ENCODE data around the gene KATNB1.
"Not testable (repeated sequence)": the region's sequence is repeated elsewhere in the genome, so short reads cannot be mapped to it uniquely, and the experiment has no call there.

Gene KATNB1

DNA sequence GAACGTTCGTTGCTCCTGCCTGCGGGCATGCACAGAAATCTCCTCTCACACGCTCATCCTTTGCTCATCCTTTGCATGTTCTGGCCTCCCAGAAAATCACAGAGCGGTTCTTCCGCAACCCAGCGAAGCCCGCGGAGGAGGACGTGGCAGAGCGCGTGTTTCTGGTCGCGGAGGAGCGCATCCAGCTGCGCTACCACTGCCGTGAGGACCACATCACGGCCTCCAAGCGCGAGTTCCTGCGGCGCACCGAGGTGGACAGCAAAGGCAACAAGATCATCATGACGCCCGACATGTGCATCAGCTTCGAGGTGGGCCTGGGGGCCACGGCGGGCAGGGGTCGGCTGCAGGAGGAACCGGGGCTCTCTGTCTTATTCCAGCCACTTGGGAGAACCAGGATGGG lies 9.6 kb upstream of the KATNB1 start:
- no peak for DNase-seq (ENCODE audit: low read depth, low spot score)

GRCh38 chr16:57726433-57726947 lies 9.1 kb upstream of the KATNB1 start:
- no peak for DNase-seq (ENCODE audit: low read depth, low spot score)

DNA sequence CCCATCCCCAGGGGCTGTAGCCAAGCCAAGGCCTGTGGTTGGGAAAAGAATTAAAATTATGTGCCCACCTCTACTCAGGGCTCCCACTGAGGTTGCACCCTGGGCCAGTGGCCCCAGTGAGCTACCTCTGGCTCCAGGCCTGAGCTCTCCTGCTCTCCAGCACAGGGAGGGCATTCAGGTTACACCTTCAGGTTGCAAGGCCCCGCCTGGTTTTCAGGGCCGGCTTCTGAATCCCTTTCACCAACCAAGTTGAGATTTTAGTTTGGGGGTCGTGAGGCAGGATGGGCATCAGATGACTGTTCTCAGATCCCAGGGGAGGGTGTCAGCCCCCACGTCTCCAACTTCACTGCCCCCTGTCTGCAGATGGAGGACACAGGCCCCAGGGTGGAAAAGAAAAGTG lies 8.0 kb upstream of the KATNB1 start:
- no peak for DNase-seq (ENCODE audit: low read depth, low spot score)

DNA sequence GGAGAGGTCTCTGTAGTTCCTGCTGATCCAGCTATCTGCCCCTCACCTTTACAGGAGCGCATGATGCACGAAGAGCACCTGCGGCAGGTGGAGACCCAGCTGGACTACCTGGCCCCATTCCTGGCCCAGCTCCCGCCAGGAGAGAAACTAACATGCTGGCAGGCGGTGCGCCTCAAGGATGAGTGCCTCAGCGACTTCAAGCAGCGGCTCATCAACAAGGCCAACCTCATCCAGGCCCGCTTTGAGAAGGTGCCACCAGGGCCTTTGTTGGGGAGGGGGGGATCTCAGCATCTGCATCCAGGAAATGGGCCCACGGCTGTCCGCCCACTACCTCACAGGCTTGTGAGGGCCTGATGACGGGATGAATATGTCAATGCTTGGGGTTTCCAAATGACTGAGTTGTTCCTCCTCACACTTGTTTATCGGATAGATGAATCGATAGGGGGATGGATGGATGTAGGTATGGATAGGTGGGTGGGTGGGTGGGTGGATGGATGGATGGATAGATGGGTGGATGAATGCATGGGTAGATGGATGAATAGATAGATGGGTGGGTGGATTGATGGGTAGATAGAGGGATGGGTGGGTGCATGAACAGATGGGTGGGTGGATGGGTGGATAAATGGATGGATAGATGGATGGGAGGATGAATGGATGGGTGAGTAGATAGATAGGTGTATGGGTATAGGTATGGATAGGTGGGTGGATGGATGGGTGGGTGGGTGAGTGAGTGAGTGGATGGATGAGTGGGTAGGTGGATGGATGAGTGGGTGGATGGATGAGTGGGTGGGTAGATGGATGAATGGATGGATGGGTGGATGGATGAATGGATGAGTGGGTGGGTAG lies 7.0 kb upstream of the KATNB1 start:
- DNase-seq (ENCODE audit: low read depth, low spot score) = no peak

GRCh38 chr16:57729182-57729484 lies 6.4 kb upstream of the KATNB1 start:
- no peak for DNase-seq (ENCODE audit: low read depth, low spot score)

DNA sequence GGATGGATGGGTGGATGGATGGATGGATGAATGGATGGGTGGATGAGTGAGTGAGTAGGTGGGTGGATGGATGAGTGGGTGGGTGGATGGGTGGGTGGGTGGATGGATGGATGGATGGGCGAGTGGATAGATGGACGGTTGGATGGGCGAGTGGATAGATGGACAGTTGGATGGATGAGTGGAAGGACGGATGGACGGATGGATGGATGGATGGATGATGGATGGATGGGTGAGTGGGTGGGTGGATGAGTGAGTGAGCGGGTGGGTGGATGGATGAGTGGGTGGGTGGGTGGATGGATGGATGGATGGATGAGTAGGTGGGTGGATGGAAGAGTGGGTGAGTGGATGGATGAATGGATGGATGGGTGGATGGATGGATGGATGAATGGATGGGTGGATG lies 5.7 kb upstream of the KATNB1 start:
- DNase-seq (ENCODE audit: low read depth, low spot score) = not testable (repeated sequence)

DNA sequence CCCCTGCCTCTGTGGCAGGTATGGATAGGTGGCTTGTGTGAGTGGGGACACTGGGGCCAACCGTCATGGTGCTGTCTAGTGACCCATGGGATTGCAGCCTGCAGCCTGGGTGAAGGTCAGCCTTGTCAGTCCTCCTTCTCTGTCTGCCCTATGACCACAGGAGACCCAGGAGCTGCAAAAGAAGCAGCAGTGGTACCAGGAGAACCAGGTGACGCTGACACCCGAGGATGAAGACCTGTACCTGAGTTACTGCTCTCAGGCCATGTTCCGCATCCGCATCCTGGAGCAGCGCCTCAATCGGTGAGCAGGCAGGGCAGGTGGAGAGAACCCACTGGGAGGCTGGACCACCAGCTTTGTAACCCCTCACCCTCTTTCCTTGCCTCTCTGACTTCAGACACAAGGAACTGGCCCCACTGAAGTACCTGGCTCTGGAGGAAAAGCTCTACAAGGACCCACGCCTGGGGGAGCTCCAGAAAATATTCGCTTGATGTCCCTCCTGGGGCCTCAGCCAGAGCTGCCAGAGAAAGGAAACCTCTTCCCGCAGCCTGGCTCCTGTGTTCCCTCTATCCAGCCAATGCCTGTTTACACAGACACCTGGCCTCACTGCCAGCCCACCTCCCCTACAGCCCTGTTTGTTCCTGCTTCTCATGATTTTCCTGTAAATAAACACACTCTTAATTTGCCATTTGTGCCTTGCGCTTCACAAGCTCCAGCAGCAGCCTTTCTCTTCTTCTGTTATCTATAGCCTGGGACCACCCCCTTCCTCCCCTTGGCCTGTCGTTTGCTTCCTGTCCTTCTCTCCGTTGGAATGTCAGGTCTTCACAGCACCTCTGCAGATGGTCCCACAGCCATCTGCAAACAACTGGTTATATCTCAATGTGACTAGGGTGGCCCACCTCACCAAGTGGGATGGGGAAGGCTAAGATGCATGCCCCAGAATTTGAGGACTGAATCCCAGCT lies 4.5 kb upstream of the KATNB1 start:
- no peak for DNase-seq (ENCODE audit: low read depth, low spot score)

DNA sequence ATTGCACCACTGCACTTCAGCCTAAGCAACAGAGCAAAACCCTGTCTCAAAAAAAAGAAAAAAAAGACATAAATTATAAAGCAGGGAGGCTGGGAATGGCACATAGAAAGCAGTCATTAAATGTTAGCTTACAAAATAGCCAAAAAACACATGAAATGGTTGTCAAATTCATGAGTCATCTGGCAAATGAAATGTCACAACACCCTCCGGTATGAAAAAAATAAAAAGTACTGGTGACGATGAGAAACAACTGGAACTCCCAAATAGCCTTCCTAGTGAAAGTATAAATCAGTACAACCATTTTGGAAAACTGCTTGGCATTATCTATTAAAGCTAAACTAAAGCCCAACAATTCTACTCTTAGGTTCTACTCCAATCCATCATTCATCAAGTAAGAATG lies 3.5 kb upstream of the KATNB1 start:
- DNase-seq (ENCODE audit: low read depth, low spot score) = no peak

GRCh38 chr16:57732714-57733113 lies 2.9 kb upstream of the KATNB1 start:
- DNase-seq (ENCODE audit: low read depth, low spot score) = no peak

DNA sequence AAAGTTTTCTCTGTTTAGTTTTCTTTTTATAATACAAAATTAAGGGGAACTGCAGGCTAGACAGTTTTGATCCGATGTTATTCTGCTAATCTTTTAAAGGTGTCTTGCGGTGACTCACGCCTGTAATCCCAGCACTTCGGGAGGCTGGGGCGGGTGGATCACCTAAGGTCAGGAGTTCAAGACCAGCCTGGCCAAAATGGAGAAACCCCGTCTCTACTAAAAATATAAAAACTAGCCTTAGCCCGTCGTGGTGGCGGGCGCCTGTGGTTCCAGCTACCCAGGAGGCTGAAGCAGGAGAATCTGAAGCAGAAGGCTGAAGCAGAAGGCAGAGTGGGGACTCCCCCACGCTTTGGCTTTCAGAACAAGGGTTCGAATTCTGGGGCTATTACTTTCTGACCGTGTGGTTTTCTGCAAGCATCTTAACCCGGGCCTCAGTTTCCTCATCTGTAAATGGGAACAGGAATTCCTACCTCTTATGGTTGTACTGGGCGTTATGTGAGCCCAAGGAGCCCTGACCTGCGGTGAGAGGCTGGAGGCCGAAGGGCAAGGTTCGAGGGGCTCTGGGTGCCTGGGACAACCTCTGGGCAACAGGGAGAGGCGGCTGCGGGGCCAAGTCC lies 1.2 kb upstream of the KATNB1 start:
- DNase-seq (ENCODE audit: low read depth, low spot score) = no peak

DNA sequence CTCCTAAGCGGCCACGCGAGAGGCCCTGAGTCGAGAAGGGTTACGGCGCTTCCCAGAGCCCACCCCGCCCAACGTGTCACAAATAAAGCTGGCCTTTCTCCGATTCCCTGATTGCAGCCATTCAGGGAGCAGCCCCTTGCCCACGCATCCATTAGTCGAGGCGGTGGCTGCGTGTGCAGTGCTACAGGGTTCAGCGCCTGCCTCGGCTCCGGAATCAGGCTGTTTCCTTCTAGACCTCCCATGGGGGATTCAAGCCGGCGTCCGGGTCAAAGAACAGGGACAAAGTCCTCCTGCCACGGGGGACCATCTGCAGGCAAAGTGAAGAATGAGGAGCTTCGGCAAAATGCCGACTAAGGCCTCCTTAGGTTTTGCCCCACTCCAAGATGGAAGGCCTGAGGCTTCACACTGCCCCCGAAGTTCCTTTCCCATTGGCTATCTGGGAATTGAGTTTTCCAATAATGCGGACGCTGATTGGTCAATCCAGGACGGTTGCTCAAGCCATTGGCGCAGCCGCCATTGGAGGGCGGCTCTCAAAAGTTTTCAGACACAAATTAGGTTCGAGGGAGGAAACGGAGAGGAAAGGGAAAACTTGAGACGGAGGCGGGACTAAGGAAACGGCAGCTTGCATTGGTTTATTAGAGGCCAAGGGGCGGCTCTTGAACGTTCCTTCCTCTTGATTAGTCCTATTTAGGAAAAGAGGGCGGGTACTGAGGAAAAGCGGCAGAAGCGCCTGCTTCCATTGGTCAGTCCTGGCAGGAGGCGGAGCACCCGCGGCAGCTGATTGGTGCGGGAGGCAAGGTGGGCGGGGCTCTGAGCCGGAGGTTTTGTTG lies 430 bp upstream of the KATNB1 start:
- peak; percentile 99 for DNase-seq (ENCODE audit: low read depth, low spot score)

DNA sequence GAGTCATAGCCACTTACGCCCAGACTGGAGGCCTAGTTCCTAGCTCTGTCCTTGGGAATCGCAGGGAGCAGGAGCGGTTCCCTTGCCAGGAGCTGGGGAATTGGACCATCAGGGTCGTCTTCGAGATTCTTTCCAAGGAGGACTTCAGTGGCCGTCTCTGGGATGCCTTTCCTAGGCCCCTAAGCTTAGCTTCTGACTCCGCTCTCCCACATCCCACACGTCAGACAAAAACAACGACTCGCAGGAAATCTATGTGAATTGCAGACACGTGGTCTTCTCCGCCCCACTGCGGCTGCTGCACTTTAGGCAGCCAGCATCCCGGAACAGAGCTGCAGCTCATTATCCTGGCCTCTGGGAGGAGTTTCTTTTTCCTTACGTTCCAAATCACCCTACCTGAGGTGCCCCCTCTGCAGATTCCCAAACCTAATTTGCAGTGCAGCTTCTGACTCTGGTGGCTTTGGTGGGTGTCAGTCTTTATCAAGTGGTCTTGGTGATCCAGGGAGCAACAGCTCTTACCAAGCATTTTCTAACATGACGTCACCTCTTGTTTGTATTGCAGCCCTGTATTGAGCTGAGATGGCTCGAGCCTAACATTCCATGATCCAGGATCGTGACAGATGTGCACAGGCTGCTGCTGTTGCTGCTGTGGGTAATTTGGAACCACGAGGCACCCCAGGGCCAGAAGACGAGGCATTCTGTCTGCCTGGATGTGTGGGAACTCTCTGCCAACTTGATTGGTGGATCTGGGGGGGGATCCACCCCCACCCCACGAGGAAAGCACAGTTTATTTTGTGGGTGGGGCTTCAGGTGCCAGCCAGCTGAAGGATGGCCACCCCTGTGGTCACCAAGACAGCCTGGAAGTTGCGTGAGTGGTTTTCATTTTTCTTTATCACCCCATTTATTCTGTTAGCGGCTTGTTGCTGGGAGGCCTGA lies 1.1 kb downstream of the KATNB1 start:
- no peak for DNase-seq (ENCODE audit: low read depth, low spot score)

GRCh38 chr16:57738844-57739243 lies 3.3 kb downstream of the KATNB1 start:
- DNase-seq (ENCODE audit: low read depth, low spot score) = no peak

DNA sequence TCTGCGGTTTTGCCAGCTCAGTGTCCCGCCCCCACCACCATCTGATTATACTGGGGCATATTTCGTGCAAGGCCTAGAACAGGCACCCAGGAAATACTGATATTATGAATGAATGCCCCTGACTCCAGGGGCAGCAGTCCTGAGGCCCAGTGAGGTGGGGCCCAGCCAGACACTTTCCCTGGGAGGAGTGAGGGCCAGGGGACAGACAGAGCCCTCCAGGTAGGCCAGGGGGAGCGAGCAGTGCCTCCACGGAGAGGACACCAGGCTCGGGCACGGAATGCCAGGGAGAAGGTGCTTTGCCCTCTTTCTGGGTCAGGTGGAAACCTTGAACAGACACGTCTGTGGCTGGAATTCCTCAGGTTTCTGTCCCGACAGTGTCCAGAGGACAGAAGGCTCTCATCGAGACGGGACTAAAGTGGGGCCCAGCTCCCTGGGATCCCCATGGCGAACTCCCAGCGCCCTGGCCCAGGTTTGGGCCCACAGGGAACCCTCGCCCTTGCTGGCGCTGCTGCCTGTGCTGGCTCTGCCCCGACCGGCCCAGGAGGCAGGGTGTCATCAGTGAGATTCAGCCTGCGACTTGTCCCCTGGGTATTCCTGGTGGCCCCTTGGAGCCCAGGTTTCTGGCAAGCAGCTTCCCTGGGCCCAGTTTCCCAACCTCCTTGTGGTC lies 4.3 kb downstream of the KATNB1 start:
- no peak for DNase-seq (ENCODE audit: low read depth, low spot score)

GRCh38 chr16:57740423-57741071 lies 5.0 kb downstream of the KATNB1 start:
- DNase-seq (ENCODE audit: low read depth, low spot score) = no peak

DNA sequence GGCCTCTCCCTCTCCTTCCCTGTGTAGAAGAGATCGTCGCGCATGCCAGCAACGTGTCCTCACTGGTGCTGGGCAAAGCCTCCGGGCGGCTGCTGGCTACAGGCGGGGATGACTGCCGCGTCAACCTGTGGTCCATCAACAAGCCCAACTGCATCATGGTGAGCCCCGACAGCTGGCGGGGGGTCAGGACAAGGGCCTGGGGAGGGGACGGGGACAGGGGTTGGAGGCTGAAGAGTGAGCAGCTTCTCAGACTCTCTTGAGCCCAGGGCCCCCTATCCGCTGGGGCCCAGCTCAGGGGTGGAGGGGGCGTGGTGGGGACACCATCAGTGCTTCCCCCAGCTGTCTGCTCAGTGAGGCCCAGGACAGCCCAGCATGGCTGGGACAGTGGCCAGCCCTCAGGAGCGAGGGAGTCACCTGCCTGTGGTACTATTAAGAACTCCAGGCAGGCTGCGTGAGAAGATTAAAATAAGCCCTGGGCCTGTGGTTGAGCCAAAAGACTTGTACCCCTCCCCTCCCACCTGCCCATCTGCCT lies 6.2 kb downstream of the KATNB1 start:
- DNase-seq (ENCODE audit: low read depth, low spot score) = no peak

DNA sequence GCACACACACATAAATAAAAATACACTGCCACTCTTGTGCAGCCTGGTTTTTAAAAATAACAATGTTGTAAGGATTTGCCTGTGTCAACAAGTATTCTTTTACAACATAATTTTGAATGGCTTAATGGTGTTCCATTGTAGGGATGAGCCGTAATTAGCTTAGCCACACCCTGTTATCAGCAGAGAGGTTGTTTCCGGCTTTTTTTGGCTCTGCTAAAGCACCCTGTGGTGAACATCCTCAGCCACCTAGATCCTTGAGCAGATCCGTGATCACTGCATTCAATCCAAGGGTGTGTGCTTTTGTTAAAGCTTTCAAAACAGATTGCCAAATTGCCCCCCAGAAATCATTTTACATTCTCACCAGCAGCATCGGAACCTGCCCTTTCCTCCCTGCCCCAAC lies 7.0 kb downstream of the KATNB1 start:
- no peak for DNase-seq (ENCODE audit: low read depth, low spot score)

- no peak for DNase-seq (ENCODE audit: low read depth, low spot score)
Measured at GRCh38 chr16:57743458-57743857, 7.9 kb downstream of the KATNB1 start.

All from iPS DF 19.7 (cell line).